OCI-LY3 (cell line): ENCODE measurements around the gene TRIM8.
A peak's percentile ranks its signal among the peaks of the same experiment; 100 is the strongest.

Source experiments
- H2AFZ ChIP-seq: fragments of 200-600, 300-600 bp; shearing (Covaris generic); 2 replicates; pipeline ENCODE4 v1.6.0; 2014; ENCODE audit warnings: antibody characterized with exemption, low read depth, low read length
- H3K27ac ChIP-seq: fragments of 200-600, 300-600 bp; sonication (generic); 2 replicates; pipeline ENCODE4 v1.5.1; 2014; ENCODE audit warnings: mild to moderate bottlenecking, low read length, moderate library complexity, mixed read lengths
- H3K27me3 ChIP-seq: fragments of 200-600, 300-600 bp; sonication (generic); 2 replicates; pipeline ENCODE4 v1.6.1; 2014; ENCODE audit warnings: low read depth, low read length, mixed read lengths
- H3K36me3 ChIP-seq: fragments of 200-600, 300-600 bp; sonication (generic); replicated peaks from 2 replicates; pipeline ENCODE3; 2014; ENCODE audit warnings: low read depth, low read length, mixed read lengths
- H3K4me1 ChIP-seq: fragments of 300-600, 200-600 bp; sonication (generic); 2 replicates; pipeline ENCODE4 v1.6.1; 2014; ENCODE audit warnings: low read length, mixed read lengths
- H3K4me2 ChIP-seq: fragments of 200-600, 300-600 bp; sonication (generic); 2 replicates; pipeline ENCODE4 v1.6.1; 2014; ENCODE audit warnings: low read length, mixed read lengths
- H3K4me3 ChIP-seq: fragments of 300-600, 200-600 bp; sonication (generic); 2 replicates; pipeline ENCODE4 v1.5.1; 2014; ENCODE audit warnings: antibody characterized with exemption, mild to moderate bottlenecking, low read length, moderate library complexity
- H3K79me2 ChIP-seq: fragments of 300-600, 200-600 bp; shearing (Covaris generic); 2 replicates; pipeline ENCODE4 v1.6.1; 2014; ENCODE audit warnings: mild to moderate bottlenecking, low read length, mixed read lengths
- H3K9ac ChIP-seq: fragments of 300-600, 200-600 bp; shearing (Covaris generic); 2 replicates; pipeline ENCODE4 v1.6.0; 2014; ENCODE audit warnings: mild to moderate bottlenecking, low read length, moderate library complexity
- H3K9me3 ChIP-seq: fragments of 200-600, 300-600 bp; shearing (Covaris generic); 2 replicates; pipeline ENCODE4 v1.6.1; 2014; ENCODE audit warnings: low read length, mixed read lengths; ENCODE audit not compliant: insufficient read depth
- H4K20me1 ChIP-seq: fragments of 200-600, 300-600 bp; sonication (generic); 2 replicates; pipeline ENCODE4 v1.6.1; 2016; ENCODE audit warnings: low read length, mixed read lengths; ENCODE audit not compliant: insufficient read depth
- CTCF ChIP-seq: fragments of 200-600, 300-600 bp; sonication (generic); IDR thresholded peaks from 2 replicates; pipeline ENCODE4 v1.5.1; 2014; ENCODE audit warnings: antibody characterized with exemption, low read length, low read depth
- EZH2phosphoT487 ChIP-seq: fragments of 200-600 bp; shearing (Covaris generic); IDR thresholded peaks from 2 replicates; pipeline ENCODE4 v1.6.1; 2018; ENCODE audit warnings: antibody characterized with exemption, mixed run types, low read depth

TRIM8 gene

DNA sequence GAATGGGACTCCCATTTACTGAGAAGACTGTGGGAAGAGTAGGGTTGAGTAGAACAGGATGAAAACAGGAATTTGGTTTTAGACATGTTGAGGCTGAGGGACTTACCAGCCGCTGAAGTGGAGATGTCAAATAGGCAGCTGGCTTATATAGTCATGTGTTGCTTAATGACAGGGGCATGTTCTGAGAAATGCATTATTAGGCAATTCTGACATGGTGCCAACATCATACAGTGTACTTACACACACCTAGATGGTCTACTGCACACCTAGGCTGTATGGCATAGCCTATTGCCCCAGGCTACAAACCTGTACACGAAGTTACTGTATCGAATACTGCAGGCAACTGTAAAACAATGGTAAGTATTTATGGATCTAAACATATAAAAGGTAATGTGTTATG is 52.5 kb downstream of the TRIM8 start:
- TF ChIP-seq EZH2phosphoT487 (no peak), CTCF (no peak)
- Histone ChIP-seq H4K20me1 (peaks cover 8% of the 10 kb centered on the region), H3K4me2 (no peak overlapping the region), H3K36me3 (peaks cover 19% of the 10 kb centered on the region), H3K4me1 (peaks cover 13% of the 10 kb centered on the region), H3K9ac (no peak overlapping the region), H3K4me3 (no peak overlapping the region), H2AFZ (no peak overlapping the region), H3K27me3 (no peaks in the 10 kb centered on the region), H3K79me2 (no peaks in the 10 kb centered on the region), H3K9me3 (no peaks in the 10 kb centered on the region), H3K27ac (no peak overlapping the region)

DNA sequence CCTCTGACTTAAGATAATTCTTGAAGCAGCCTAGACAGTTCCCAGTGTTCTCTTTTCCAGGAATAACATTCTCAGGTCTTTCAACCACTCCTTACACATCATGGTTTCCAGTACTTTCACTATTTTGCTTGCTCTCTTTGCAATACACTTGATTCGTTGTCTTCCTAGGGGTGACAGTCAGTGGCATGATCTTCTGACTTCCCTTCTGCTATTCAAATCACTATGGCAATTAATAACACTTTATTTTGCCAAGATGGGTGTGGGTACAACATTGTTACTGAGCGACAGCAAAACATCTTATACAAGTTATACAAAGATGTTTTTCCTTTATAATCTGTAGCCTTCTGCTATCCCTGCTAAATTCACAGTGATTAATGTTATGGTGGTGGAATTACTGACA is 54.6 kb downstream of the TRIM8 start:
- peaks cover 8% of the 10 kb centered on the region for H4K20me1 ChIP-seq
- TF ChIP-seq CTCF (no peak), EZH2phosphoT487 (no peak)
- peaks cover 14% of the 10 kb centered on the region for H3K4me1 ChIP-seq
- H3K79me2 ChIP-seq = no peaks in the 10 kb centered on the region
- no peaks in the 10 kb centered on the region for H3K27me3 ChIP-seq
- no peak overlapping the region for H2AFZ ChIP-seq
- H3K4me3 ChIP-seq = no peak overlapping the region
- H3K36me3 ChIP-seq = peaks cover 17% of the 10 kb centered on the region
- H3K27ac ChIP-seq = no peak overlapping the region
- H3K9me3 ChIP-seq = no peaks in the 10 kb centered on the region
- no peak overlapping the region for H3K9ac ChIP-seq
- no peak overlapping the region for H3K4me2 ChIP-seq

DNA sequence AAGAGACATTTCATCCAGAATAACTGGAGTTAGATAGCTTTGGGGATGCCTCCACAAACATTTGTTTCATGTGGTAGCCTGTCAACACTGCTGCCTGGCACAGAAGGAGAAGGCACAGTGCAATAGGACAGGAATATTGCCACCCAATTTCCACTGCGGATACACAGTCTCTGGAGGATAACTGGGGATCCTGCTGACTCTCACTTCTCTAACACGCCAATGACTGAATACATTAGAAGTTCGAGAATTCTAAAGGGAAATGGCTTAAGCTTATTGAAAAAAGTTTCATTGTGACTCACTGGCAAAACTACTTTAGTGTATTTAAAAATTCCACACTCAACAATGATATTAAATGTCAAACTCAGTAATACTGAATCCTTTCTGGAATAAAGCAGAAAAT is 57.0 kb downstream of the TRIM8 start:
- H3K27me3 ChIP-seq = no peaks in the 10 kb centered on the region
- peaks cover 17% of the 10 kb centered on the region for H4K20me1 ChIP-seq
- peak overlapping the region; percentile 21; the same call in 1 of the 2 replicates for H3K27ac ChIP-seq
- H3K4me3 ChIP-seq = no peak overlapping the region
- peaks cover 26% of the 10 kb centered on the region for H3K4me1 ChIP-seq
- TF ChIP-seq EZH2phosphoT487 (no peak), CTCF (no peak)
- H3K79me2 ChIP-seq = peaks cover 5% of the 10 kb centered on the region; the same call in 1 of the 2 replicates
- peak overlapping the region; percentile 67 for H3K4me2 ChIP-seq
- no peak overlapping the region for H3K9ac ChIP-seq
- no peak overlapping the region for H2AFZ ChIP-seq
- no peaks in the 10 kb centered on the region for H3K9me3 ChIP-seq
- peaks cover 21% of the 10 kb centered on the region for H3K36me3 ChIP-seq

DNA sequence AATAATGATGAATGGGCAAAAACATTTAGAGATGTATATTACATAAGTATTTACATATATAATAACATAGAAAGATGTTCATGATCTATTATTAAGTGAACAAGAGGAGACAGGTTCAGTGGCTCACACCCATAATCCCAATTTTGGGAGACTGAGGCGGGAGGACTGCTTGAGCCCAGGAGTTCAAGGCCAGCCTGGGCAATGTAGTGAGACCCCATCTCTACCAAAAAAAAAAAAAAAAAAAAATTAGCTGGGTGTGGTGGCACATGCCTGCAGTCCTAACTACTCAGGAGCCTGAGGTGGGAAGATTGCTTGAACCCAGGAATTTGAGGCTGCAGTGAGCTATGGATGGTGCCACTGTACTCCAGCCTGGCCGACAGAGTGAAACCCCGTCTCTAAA is 57.5 kb downstream of the TRIM8 start:
- Histone ChIP-seq H3K4me2 (peak overlapping the region; percentile 67), H3K36me3 (peaks cover 19% of the 10 kb centered on the region), H3K9ac (no peak overlapping the region), H3K4me1 (peaks cover 26% of the 10 kb centered on the region), H2AFZ (no peak overlapping the region), H3K27me3 (no peaks in the 10 kb centered on the region), H3K9me3 (no peaks in the 10 kb centered on the region), H3K4me3 (no peak overlapping the region), H4K20me1 (peaks cover 17% of the 10 kb centered on the region), H3K27ac (no peak overlapping the region; the same call in 1 of the 2 replicates), H3K79me2 (peaks cover 5% of the 10 kb centered on the region; the same call in 1 of the 2 replicates)
- TF ChIP-seq EZH2phosphoT487 = no peak
- TF ChIP-seq CTCF = no peak
